HCT116 (cell line): ENCODE measurements around the gene TMIGD2.

ENCODE experiments used
- ATF3 ChIP-seq: IDR thresholded peaks from 2 replicates; pipeline ENCODE4 v1.6.1; 2012
- CTCF ChIP-seq, 3 experiments: fragments of 200-600 bp in 1 of 3; sonication (generic) in 1 of 3; IDR thresholded peaks in 2 of 3; conservative IDR thresholded peaks in 1 of 3; 2 replicates each; pipeline ENCODE4 v1.5.1; 2012 to 2017; ENCODE audit warnings: low read depth in 2 of 3, low read length in 2 of 3, antibody characterized with exemption in 1 of 3, borderline replicate concordance in 1 of 3, control low read depth in 1 of 3, mild to moderate bottlenecking in 1 of 3, mixed read lengths in 1 of 3, mixed run types in 1 of 3, moderate library complexity in 1 of 3; ENCODE audit not compliant: insufficient read depth in 1 of 3
- EGR1 ChIP-seq: IDR thresholded peaks from 2 replicates; pipeline ENCODE4 v1.6.1; 2012; ENCODE audit warnings: low read depth
- ELF1 ChIP-seq: IDR thresholded peaks from 2 replicates; pipeline ENCODE4 v1.6.1; 2012; ENCODE audit warnings: low read depth, borderline replicate concordance
- EZH2 ChIP-seq: fragments of 200-600 bp; sonication (generic); IDR thresholded peaks from 2 replicates; pipeline ENCODE4 v1.6.1; 2017; ENCODE audit warnings: antibody characterized with exemption, mixed run types
- MAX ChIP-seq: IDR thresholded peaks from 2 replicates; pipeline ENCODE4 v1.6.1; 2012
- POLR2A ChIP-seq: IDR thresholded peaks from 2 replicates; pipeline ENCODE4 v1.7.0; 2011; ENCODE audit warnings: borderline replicate concordance; ENCODE audit not compliant: insufficient read depth, insufficient read length; ENCODE audit errors: extremely low read depth
- POLR2AphosphoS5 ChIP-seq: IDR thresholded peaks from 2 replicates; pipeline ENCODE4 v1.6.1; 2011; ENCODE audit warnings: mild to moderate bottlenecking, low read depth, low read length, moderate library complexity
- YY1 ChIP-seq: IDR thresholded peaks from 2 replicates; pipeline ENCODE4 v1.6.1; 2011; ENCODE audit warnings: low read length, low read depth, moderate library complexity, mild to moderate bottlenecking; ENCODE audit not compliant: insufficient replicate concordance; ENCODE audit errors: extremely low read depth

GRCh38 chr19:4310247-4311121, 8.3 kb upstream of the TMIGD2 start:
- TF ChIP-seq EZH2, result no peak
- no peak for TF ChIP-seq POLR2A
- TF ChIP-seq YY1, result no peak
- no peak for TF ChIP-seq MAX
- TF ChIP-seq ATF3, result no peak
- TF ChIP-seq CTCF (IDR thresholded peaks at IDR 0.05 in 2 of 3, conservative IDR thresholded peaks at IDR 0.05 in 1 of 3; ENCODE audit: borderline replicate concordance in 1 of 3, insufficient read depth in 1 of 3, low read depth in 2 of 3, low read length in 2 of 3), result no peak
- TF ChIP-seq ELF1, result no peak
- TF ChIP-seq POLR2AphosphoS5, result no peak
- no peak for TF ChIP-seq EGR1
